Suppressor macrophage treated with lipopolysaccharide for 1 hour (primary cell): ENCODE results near the gene FAM107B.
A peak's percentile ranks its signal among the peaks of the same experiment; 100 is the strongest.

Experiments
- DNase-seq, 3 donors: peaks; one replicate each; pipeline ENCODE4 v3.0.0-alpha.2; 2020 to 2022

Gene FAM107B

GRCh38 chr10:14775656-14776055, 959 bp upstream of the FAM107B start:
- no peak for DNase-seq

DNA sequence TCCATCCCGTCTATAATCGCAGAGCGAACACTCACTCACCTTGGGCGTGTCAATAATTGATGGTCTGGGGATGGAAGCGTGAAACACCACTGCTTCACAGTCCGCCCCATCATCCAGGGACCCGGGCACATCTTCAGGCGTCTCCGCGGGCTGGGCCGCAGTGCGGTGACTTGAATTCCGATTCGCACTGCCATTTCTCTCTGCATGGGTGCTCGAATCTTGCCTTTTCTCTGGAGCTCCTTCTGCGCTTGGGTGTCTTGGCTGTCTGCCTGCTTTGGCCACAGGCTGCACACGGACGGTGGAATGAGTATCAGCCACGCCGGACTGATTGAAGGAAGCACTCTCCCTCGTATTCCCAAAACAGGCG, 500 bp downstream of the FAM107B start:
- no peak for DNase-seq

GRCh38 chr10:14773551-14774213, 1.0 kb downstream of the FAM107B start:
- DNase-seq, result no peak

- DNase-seq, result no peak
Measured at GRCh38 chr10:14772399-14772798, 2.3 kb downstream of the FAM107B start.

GRCh38 chr10:14770927-14771326, 3.8 kb downstream of the FAM107B start:
- DNase-seq, result no peak

- peak; percentile 35 to 59 (median 42) for DNase-seq
Measured at GRCh38 chr10:14761372-14761771, 13.3 kb downstream of the FAM107B start.

- DNase-seq, result no peak
Measured at GRCh38 chr10:14758994-14759664, 15.6 kb downstream of the FAM107B start.

DNA sequence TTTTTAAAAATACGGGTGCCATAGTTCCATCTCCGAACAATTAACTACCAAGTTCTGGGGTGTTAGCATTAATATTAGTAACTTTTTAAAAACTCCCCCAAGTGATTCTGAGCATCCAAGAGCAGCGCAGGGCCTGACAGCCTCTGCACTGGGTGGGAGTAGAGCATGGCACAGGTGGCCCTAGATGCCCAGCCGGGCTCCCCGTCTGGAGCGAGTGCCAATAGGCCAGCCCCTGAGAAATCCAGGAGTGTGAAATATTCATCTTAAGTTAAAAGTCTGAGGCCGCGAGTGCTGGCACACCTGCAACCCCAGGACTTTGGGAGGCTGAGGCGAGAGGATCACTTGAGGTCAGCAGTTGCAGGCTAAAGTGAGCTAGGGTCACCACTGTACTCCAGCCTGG, 16.2 kb downstream of the FAM107B start:
- DNase-seq, result no peak

DNA sequence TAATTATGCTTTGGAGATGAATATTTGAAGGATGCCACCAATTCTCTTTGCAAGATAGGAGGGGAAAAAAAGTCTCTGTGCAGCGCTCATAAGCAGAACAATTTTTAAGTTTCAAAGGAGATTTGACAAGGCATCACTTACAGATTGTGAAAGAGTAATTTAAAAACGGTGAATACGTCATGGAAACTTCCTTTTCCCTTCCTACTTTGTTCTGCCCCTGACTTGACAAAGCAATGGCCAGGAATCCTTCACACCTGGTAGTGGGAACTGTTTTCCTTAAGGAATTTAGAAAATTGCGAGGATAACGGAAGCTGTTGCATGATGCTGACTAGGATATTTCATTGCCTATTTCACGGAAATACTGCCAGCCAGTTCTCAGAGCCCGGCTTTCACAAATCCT, 16.7 kb downstream of the FAM107B start:
- peak in 1 of 3 donors; percentile 26 for DNase-seq

DNA sequence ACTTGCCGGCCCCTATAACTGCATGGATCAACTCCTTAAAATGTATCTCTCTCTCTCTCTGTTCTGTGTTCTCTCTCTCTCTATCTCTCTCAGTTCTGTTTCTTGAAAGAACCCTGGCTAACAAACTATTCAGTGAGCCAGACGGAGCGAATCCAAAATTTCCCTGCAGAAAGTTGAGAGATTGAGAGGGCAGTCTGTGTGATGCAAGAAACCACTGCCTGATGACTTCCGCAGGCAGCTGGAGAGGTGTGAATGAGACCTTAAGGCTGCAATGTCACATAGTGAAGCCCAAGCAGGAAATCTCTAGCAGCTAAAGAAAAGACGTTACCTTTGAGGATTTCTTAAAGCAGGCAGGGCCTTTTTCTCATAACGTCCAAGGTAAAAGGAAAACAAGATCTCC, 17.3 kb downstream of the FAM107B start:
- no peak for DNase-seq

GRCh38 chr10:14753441-14753840, 21.3 kb downstream of the FAM107B start:
- DNase-seq, result no peak

- peak; percentile 57 to 66 (median 63) for DNase-seq
Measured at GRCh38 chr10:14751921-14752320, 22.8 kb downstream of the FAM107B start.

DNA sequence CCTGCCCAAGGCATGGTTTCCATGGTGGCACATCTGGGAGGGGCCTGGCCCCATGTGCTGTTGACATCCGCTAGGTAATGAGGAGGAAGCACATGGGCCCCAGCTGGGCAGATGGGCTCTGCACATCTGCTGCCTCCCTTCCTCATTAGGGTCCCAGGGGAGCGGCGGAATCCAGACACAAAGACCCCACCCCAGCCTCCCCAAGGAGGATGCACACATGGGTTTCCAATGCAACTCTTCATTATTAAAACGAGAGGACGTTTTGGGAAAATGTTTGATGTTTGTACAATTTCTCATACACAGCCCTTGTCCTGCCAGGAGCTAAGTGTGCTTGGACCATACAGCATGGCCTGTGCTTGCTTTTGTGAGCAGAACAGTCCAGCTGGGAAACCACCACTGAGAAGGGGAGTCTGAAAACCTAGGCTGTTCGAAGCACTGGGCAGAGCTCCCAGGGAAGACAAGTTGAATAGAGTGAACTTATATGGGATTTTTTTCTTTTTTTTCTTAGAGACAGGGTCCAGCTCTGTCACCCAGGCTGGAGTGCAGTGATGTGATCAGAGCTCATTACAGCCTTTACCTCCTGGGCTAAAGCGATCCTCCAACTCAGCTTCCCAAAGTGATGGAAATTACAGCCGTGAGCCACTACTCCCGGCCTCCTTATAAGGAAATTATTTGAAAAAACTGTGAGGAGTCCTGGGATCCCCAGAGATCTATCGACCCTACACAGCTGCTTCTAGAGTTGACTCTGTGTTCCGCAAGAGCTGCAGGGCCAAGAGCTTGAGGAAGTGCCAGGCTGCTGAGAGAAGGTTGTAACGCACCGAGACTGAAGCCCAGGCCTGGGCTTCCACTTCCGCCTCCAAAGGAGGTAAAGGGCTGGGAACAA, 23.4 kb downstream of the FAM107B start:
- DNase-seq, result peak; percentile 66 to 73 (median 68)

DNA sequence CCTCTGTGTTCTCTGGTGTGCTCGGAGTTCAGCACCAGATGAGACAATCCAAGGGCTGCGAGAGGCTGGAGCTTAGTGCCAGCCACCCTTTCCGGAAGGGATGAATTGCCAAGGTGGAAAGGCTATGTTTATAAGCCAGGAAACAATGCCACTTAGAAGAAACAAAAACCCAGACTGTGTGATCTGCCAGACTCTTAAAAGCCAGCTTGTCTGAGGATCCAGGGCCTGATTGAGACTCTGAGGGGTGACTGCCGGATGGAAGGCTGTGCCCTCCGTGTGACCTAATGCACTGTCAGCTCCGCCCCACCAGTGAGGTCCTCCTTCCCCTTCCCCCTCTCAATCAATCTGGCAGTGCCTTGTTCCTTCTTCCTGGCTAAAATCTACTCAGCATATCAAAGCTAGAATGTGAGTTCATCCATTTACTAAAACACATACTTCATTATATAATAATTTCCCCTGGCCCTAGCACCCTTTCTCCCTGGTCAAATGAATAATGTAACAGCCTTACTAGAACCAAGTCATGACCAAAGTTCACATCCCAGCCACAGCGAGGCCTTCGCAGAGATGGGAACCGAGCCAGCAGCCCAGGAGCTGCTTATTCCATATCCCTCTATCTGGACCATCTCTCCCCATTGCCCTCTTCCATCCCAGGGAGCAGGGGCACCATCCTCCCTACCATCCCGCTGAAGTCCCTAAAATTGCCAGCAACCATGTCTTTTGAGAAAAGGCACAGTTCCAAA, 25.5 kb downstream of the FAM107B start:
- DNase-seq, result peak; percentile 64 to 68 (median 66)

DNA sequence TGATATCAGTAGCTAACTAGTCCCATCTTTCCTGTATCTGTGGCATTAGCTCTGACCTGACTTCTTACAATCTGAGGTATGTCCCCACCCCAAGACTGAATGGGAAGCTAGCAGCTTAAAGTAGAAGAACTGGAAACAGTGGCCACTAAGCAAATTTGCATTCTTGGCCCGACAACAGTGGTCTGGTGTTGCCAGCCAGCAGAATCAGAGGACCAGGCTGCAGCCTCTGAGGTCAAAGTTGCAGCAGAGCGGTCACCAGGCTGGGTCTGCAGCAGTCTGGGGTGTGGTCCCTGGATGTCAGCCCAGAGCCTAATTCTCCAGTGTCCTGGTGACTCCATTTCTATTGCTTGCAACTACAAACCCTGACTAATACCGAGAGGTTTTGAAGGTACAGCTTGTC, 26.3 kb downstream of the FAM107B start:
- DNase-seq, result no peak

DNA sequence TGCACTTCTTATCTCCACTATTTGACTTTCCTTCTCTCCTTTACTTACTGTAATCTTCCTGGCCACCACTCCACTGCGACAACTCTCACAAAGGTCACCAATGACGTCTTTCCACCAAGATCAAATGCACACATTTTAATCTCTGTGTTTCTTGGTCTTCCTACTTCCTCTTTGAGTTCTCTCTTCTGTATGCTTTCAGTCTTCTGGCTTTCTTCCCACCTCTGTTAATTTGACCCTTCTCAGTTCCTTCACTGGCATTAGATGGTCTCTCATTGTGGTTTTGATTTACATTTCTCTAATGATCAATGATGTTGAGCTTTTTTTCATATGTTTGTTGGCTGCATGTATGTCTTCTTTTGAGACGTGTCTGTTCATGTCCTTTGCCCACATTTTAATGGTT, 31.9 kb downstream of the FAM107B start:
- DNase-seq, result peak; percentile 42 to 70 (median 47)

- no peak for DNase-seq
Measured at GRCh38 chr10:14742382-14742781, 32.3 kb downstream of the FAM107B start.

DNA sequence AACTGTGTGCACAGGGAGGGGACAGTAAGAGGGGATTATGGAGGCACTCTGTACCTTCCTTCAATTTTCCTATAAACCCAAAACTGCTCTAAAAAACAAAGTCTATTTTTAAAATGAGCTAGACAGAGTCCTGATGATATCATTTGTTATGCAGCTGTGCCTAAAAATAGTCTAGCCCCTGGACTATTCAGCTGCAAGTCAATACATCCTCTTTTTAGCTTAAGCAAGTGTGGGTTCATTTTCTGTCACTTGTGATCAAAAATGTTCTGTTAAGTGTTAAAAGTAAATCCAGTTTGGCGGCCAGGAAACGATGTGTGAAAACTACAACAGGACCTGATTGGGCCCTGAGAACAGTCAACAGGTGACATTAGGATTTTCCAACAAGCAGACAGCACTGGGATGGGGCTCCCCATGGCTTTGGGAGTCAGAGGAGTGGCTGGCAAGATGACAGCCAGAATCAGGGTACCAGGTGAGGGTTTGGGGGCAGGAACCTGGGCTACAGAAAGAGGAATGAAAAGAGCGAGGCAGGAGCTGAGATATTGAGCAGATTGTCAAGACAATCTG, 33.9 kb downstream of the FAM107B start:
- peak; percentile 58 to 73 (median 73) for DNase-seq

GRCh38 chr10:14737808-14738545, 36.7 kb downstream of the FAM107B start:
- DNase-seq, result no peak

DNA sequence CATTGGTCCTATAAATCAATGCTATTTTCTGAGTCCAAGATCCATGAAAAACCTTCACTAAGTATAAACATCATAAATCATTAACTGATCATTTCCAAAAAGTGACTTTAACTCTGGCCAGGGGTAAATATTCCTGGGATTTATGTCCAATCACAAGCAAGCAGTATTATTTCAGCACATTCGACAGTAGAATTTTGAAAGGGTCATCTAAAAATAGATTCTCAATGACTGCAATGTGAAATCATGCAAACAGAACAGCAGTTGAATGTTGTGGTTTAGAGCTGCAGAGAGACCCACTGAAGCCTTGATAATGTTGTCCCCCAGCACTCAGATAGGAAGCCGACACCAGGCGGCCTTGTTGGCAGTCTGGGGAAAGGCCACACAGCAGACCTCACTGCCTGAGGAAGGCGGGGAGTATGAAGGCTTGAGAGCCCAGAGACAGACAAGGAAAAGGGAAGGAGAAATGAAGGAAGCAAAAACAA, 38.1 kb downstream of the FAM107B start:
- DNase-seq, result peak in 2 of 3 donors; percentile 35 to 47

DNA sequence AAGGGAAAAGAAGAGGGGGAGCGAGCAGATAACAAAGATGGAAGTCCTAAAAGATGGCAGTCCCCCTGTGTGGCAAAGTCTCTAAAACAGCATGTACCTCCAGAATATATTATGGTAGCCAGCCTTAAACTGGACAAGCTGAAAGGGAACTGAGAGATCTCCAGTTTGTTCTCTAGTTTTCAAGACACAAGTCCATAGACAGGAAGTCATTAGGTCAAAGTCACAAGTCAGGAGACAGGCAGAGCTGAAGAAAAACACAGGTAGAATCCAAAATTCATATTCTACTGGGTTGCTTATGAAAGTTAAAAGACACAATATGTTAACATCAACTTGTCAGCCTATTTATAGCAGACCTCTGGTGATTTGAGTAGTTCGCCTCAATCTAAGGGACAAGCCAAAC, 38.7 kb downstream of the FAM107B start:
- peak in 1 of 3 donors; percentile 16 for DNase-seq
